GM23338 (cell line): ENCODE results near the gene LMLN. TPM values are rescaled to one million over a fixed set of nuclear protein-coding genes. Genes with fewer than 3 reads are reported as not detected.

Experiments used
- ATAC-seq: fragments of 200-7000 bp; cut with Tn5 transposase; 3 replicates; pipeline ENCODE4 v1.9.1; 2020
- DNase-seq: peaks from one replicate; pipeline ENCODE4 v3.0.0-alpha.2; 2015; ENCODE audit warnings: low spot score
- H2AFZ ChIP-seq: fragments of 200-600 bp; sonication (generic); 2 replicates; pipeline ENCODE4 v1.8.0; 2016; ENCODE audit warnings: antibody characterized with exemption, mild to moderate bottlenecking, moderate library complexity
- H3F3A ChIP-seq: fragments of 200-600 bp; sonication (generic); replicated peaks from 2 replicates; pipeline ENCODE4 v1.8.0; 2017; ENCODE audit warnings: antibody characterized with exemption, mixed run types, low read depth
- H3K27ac ChIP-seq: fragments of 200-600 bp; sonication (generic); 2 replicates; pipeline ENCODE4 v1.6.1; 2016; ENCODE audit warnings: low read depth
- H3K27me3 ChIP-seq: fragments of 200-600 bp; sonication (generic); 2 replicates; pipeline ENCODE4 v1.8.0; 2016; ENCODE audit warnings: mild to moderate bottlenecking, mixed run types, moderate library complexity; ENCODE audit not compliant: insufficient read depth
- H3K36me3 ChIP-seq: fragments of 200-600 bp; sonication (generic); 2 replicates; pipeline ENCODE4 v1.8.0; 2016; ENCODE audit warnings: mild to moderate bottlenecking; ENCODE audit not compliant: insufficient read depth
- H3K4me1 ChIP-seq: fragments of 200-600 bp; sonication (generic); 2 replicates; pipeline ENCODE4 v1.8.0; 2016; ENCODE audit warnings: mild to moderate bottlenecking, moderate library complexity; ENCODE audit not compliant: insufficient read depth
- H3K4me2 ChIP-seq: fragments of 200-600 bp; sonication (generic); 2 replicates; pipeline ENCODE4 v1.7.1; 2017; ENCODE audit warnings: mixed run types
- H3K4me3 ChIP-seq: fragments of 200-600 bp; sonication (generic); 2 replicates; pipeline ENCODE4 v1.6.1; 2016; ENCODE audit warnings: mixed run types
- H3K79me2 ChIP-seq: fragments of 200-600 bp; sonication (generic); replicated peaks from 2 replicates; pipeline ENCODE4 v1.8.0; 2017; ENCODE audit warnings: mild to moderate bottlenecking; ENCODE audit not compliant: insufficient read depth
- H3K9me2 ChIP-seq: fragments of 200-600 bp; sonication (generic); 2 replicates; pipeline ENCODE4 v1.8.0; 2017; ENCODE audit not compliant: insufficient read depth
- H4K20me1 ChIP-seq: fragments of 200-600 bp; sonication (generic); replicated peaks from 2 replicates; pipeline ENCODE4 v1.8.0; 2017; ENCODE audit warnings: mild to moderate bottlenecking; ENCODE audit not compliant: insufficient read depth
- H3K27ac Mint-ChIP-seq: 2 replicates; pipeline ENCODE4 v1.8.0; 2020; ENCODE audit warnings: inconsistent platforms, mild to moderate bottlenecking, moderate library complexity, mixed read lengths
- H3K27me3 Mint-ChIP-seq: 3 replicates; pipeline ENCODE4 v1.8.0; 2022; ENCODE audit warnings: low read depth, mild to moderate bottlenecking, moderate library complexity, mixed read lengths, inconsistent platforms; ENCODE audit not compliant: insufficient read depth, poor library complexity
- H3K36me3 Mint-ChIP-seq: 3 replicates; pipeline ENCODE4 v1.8.0; 2021; ENCODE audit warnings: low read depth, mild to moderate bottlenecking, inconsistent platforms, moderate library complexity, mixed read lengths
- H3K4me1 Mint-ChIP-seq: 3 replicates; pipeline ENCODE4 v1.8.0; 2020; ENCODE audit warnings: mild to moderate bottlenecking, inconsistent platforms, mixed read lengths
- H3K4me3 Mint-ChIP-seq: 3 replicates; pipeline ENCODE4 v1.8.0; 2021; ENCODE audit warnings: moderate library complexity, mild to moderate bottlenecking, inconsistent platforms, mixed read lengths
- H3K9me3 Mint-ChIP-seq: 3 replicates; pipeline ENCODE4 v1.8.0; 2020; ENCODE audit warnings: moderate library complexity, mild to moderate bottlenecking, inconsistent platforms, mixed read lengths
- CREB1 ChIP-seq: fragments of 250-450 bp; sonication (Bioruptor Pico); IDR thresholded peaks from 2 replicates; pipeline ENCODE4 v1.5.0; 2020; ENCODE audit warnings: low read depth, mild to moderate bottlenecking, moderate library complexity
- CTCF ChIP-seq, 2 experiments: fragments of 200-600 bp in 1 of 2; sonication (generic) in 1 of 2; conservative IDR thresholded peaks; 2 replicates each; pipeline versions ENCODE4 v1.5.1 to v1.6.1; 2016 to 2017; ENCODE audit warnings: antibody characterized with exemption in 2 of 2, low read depth in 2 of 2, mild to moderate bottlenecking in 2 of 2, moderate library complexity in 1 of 2
- ETS1 ChIP-seq: IDR thresholded peaks from 2 replicates; pipeline ENCODE4 v1.6.1; 2016; ENCODE audit warnings: antibody characterized with exemption
- EZH2 ChIP-seq: fragments of 200-600 bp; sonication (generic); IDR thresholded peaks from one replicate; pipeline ENCODE4 v1.8.0; 2017; ENCODE audit warnings: antibody characterized with exemption, mild to moderate bottlenecking, low read depth; ENCODE audit not compliant: unreplicated experiment
- EZH2phosphoT487 ChIP-seq: fragments of 200-600 bp; sonication (generic); IDR thresholded peaks from one replicate; pipeline ENCODE4 v1.8.1; 2018; ENCODE audit warnings: antibody characterized with exemption; ENCODE audit not compliant: unreplicated experiment
- JUNB ChIP-seq: IDR thresholded peaks from one replicate; pipeline ENCODE4 v1.6.1; 2016; ENCODE audit warnings: antibody characterized with exemption; ENCODE audit not compliant: unreplicated experiment
- NANOG ChIP-seq: IDR thresholded peaks from 2 replicates; pipeline ENCODE4 v1.6.1; 2016; ENCODE audit warnings: antibody characterized with exemption, borderline replicate concordance
- POLR2AphosphoS5 ChIP-seq: IDR thresholded peaks from 2 replicates; pipeline ENCODE4 v1.6.1; 2016; ENCODE audit warnings: antibody characterized with exemption, low read depth
- REST ChIP-seq: IDR thresholded peaks from one replicate; pipeline ENCODE4 v1.6.1; 2018; ENCODE audit warnings: antibody characterized with exemption; ENCODE audit not compliant: unreplicated experiment
- STAT1 ChIP-seq: IDR thresholded peaks from one replicate; pipeline ENCODE4 v1.6.1; 2016; ENCODE audit warnings: antibody characterized with exemption; ENCODE audit not compliant: unreplicated experiment
- ZNF114 ChIP-seq: fragments of 250-450 bp; sonication (Bioruptor Pico); IDR thresholded peaks from 2 replicates; pipeline ENCODE4 v1.5.0; 2020; ENCODE audit warnings: mild to moderate bottlenecking, moderate library complexity
- ZNF331 ChIP-seq: fragments of 250-450 bp; sonication (Bioruptor Pico); IDR thresholded peaks from 2 replicates; pipeline ENCODE4 v1.5.0; 2020; ENCODE audit warnings: low read depth, mild to moderate bottlenecking, moderate library complexity
- ZNF462 ChIP-seq: fragments of 250-450 bp; sonication (Bioruptor Pico); IDR thresholded peaks from 2 replicates; pipeline ENCODE4 v1.5.0; 2020; ENCODE audit warnings: mild to moderate bottlenecking, moderate library complexity
- polyA plus RNA-seq: library from polyadenylated mRNA; unstranded; fragments of >200 nt; fragmentation: Nextera tagmentation; extraction: Ambion mirVana; gene quantifications from 2 replicates; pipeline ENCODE4 v1.2.1, GENCODE V29; 2016
- total RNA-seq: library from RNA; depleted of rRNA; stranded (reverse); fragments of >200 nt; shearing (Covaris generic); gene quantifications from 2 replicates; pipeline ENCODE4 v1.2.3, GENCODE V29; 2014

Gene LMLN
- total and polyA plus RNA-seq, 2 experiments from 2014 or later = 2.3 to 4.3 TPM

- no peak for DNase-seq
- H3K36me3 ChIP-seq = peaks cover 3% of the 10 kb centered on the region; the same call in 1 of the 2 replicates
- Mint-ChIP-seq H3K4me3 (peak overlapping the region; percentile 92), H3K36me3 (peaks cover 11% of the 10 kb centered on the region), H3K27ac (peak overlapping the region; percentile 92), H3K4me1 (peaks cover 14% of the 10 kb centered on the region; the same call in 2 of the 3 replicates), H3K9me3 (no peaks in the 10 kb centered on the region), H3K27me3 (peaks cover 20% of the 10 kb centered on the region)
- peaks cover 16% of the 10 kb centered on the region for H3F3A ChIP-seq
- H3K27me3 ChIP-seq = no peaks in the 10 kb centered on the region
- H3K79me2 ChIP-seq = no peaks in the 10 kb centered on the region
- peak overlapping the region; percentile 96 for H2AFZ ChIP-seq
- no peaks in the 10 kb centered on the region for H3K9me2 ChIP-seq
- peak overlapping the region; percentile 91 for H3K4me3 ChIP-seq
- peaks cover 6% of the 10 kb centered on the region; the same call in 1 of the 2 replicates for H3K4me1 ChIP-seq
- TF ChIP-seq STAT1 = no peak
- TF ChIP-seq ZNF114 (CRISPR knock-in tag) = no peak
- no peak for TF ChIP-seq CTCF (conservative IDR thresholded peaks at IDR 0.05; ENCODE audit: low read depth in 2 of 2)
- TF ChIP-seq ZNF331 (CRISPR knock-in tag) = no peak
- no peak for TF ChIP-seq REST
- no peak for TF ChIP-seq EZH2phosphoT487
- TF ChIP-seq NANOG = no peak
- no peak for TF ChIP-seq CREB1
- no peak for TF ChIP-seq ZNF462 (CRISPR knock-in tag)
- TF ChIP-seq JUNB = no peak
- no peak for TF ChIP-seq POLR2AphosphoS5
- TF ChIP-seq EZH2 = no peak
- TF ChIP-seq ETS1 = no peak
- no peak for ATAC-seq
- H3K4me2 ChIP-seq = peak overlapping the region; percentile 95
- no peak overlapping the region for H3K27ac ChIP-seq
- no peaks in the 10 kb centered on the region for H4K20me1 ChIP-seq
Measured at GRCh38 chr3:197960694-197961581, 921 bp downstream of the LMLN start.
